ENCODE results near the gene REST.

Gene REST

DNA sequence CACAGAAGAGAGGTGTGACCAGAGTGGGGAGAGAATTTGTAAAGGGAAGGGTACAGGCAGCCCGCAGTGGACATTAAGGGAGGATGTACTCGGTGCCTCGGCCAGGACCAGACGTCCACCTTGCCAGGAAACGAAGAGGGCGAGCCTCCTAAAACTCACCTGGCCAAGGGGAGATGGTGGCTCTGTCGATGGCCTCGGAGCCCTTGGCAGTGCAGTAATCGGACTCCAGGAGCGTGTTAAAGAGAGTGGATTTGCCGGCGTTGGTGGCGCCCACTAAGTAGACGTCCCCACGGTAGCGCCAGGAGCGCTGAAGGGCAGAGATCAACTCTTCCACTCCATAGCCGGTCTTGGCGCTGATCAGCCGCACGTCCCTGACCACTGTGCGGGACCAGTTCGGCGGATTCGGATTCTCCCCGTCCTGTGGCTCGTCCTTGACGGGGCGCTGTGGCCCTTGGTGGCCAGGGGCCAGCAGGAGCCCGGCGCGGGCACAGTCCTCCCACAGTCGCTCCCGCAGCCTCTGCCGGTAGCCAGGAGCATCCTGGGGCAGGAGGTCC, 68.7 kb downstream of the REST start:
- ChIA-PET CTCF (no interaction called here), POLR2A (ENCODE audit: low non-redundant PET) (interaction anchor here (1.0 to 1.4 kb wide), 2 partner anchors 13 to 68 kb away, joined by 3 to 5 read pairs; no protein-coding TSS in a partner anchor)
- no peak for DNase-seq (ENCODE audit: low spot score)
- no peak for TF ChIP-seq CTCF (conservative IDR thresholded peaks at IDR 0.05; ENCODE audit: low read depth)
- H3K27ac ChIP-seq: peak overlapping the region; percentile 96

- POLR2A ChIA-PET (ENCODE audit: low non-redundant PET): interaction anchor here (0.6 to 1.4 kb wide), 4 partner anchors 14 to 541 kb away, joined by 3 to 5 read pairs (median 4); partner anchors contain the start of gene PPAT
- peak overlapping the region; percentile 96 for H3K27ac ChIP-seq
- DNase-seq (ENCODE audit: low spot score): peak; percentile 41
- peak; percentile 42 for TF ChIP-seq CTCF (conservative IDR thresholded peaks at IDR 0.05; ENCODE audit: low read depth)
- CTCF ChIA-PET: no interaction called here
Measured at GRCh38 chr4:56976837-56977320, 69.2 kb downstream of the REST start.

GRCh38 chr4:56977321-56978012, 69.8 kb downstream of the REST start, which contains the start of gene NOA1:
Gene NOA1 (minus strand): TSS chr4:56977606. CDS start chr4:56977585, 21 bp downstream.
- no peak for TF ChIP-seq CTCF (conservative IDR thresholded peaks at IDR 0.05; ENCODE audit: low read depth)
- CTCF ChIA-PET: interaction anchor here (0.7 kb wide), 1 partner anchor 208 kb away, joined by 6 read pairs; no protein-coding TSS in a partner anchor
- POLR2A ChIA-PET (ENCODE audit: low non-redundant PET): interaction anchor here (0.6 to 1.4 kb wide), 5 partner anchors 14 to 542 kb away, joined by 3 to 5 read pairs (median 3); partner anchors contain the start of gene PPAT
- peak; percentile 92 for DNase-seq (ENCODE audit: low spot score)
- peak within 1 kb of the TSS; percentile 96 for H3K27ac ChIP-seq

DNA sequence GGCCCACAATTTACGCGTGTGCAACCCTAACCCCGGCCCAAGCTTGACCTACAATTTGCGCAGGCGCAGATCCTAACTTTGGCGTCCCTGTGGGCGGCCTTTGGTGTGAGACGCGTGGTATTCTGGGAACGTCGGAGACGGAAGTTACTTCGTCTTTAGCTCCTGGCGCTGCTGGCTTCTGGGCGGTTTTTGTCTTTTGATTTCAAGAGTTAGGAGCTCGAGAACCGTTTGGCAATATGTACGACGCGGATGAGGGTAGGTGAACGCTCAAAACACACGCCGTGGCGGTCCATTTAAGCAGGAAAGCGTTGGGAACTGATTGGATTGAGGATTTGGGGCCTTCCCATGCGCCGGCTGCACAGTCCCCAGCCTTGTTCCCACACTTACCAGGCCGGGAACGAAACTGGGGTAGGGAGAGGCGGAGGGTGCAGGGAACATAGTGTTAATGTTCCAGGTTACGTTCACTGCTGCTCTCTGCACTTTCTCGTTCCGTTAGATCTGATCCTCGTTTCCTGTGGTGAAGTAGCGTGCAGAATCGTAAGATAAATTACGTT, 71.1 kb downstream of the REST start, which contains the start of gene POLR2B:
TSS of gene POLR2B (plus strand) at position 147 of the 554 bp plus-strand sequence. CDS start at position 237, 90 bp downstream.
- DNase-seq (ENCODE audit: low spot score): peak; percentile 93
- no peak for TF ChIP-seq CTCF (conservative IDR thresholded peaks at IDR 0.05; ENCODE audit: low read depth)
- POLR2A ChIA-PET (ENCODE audit: low non-redundant PET): no interaction called here
- H3K27ac ChIP-seq: peak within 1 kb of the TSS; percentile 96
- CTCF ChIA-PET: interaction anchor here (0.6 kb wide), 1 partner anchor 137 kb away, joined by 4 read pairs; no protein-coding TSS in a partner anchor

- H3K27ac ChIP-seq: peak overlapping the region; percentile 96
- POLR2A ChIA-PET (ENCODE audit: low non-redundant PET): interaction anchor here (0.7 kb wide), 2 partner anchors 9 to 1795 kb away, joined by 5 to 14 read pairs; no protein-coding TSS in a partner anchor
- CTCF ChIA-PET: interaction anchor here (0.6 kb wide), 1 partner anchor 631 kb away, joined by 4 read pairs; no protein-coding TSS in a partner anchor
- DNase-seq (ENCODE audit: low spot score): no peak
- no peak for TF ChIP-seq CTCF (conservative IDR thresholded peaks at IDR 0.05; ENCODE audit: low read depth)
Measured at GRCh38 chr4:56979421-56980072, 71.8 kb downstream of the REST start.

GRCh38 chr4:56981795-56982201, 74.1 kb downstream of the REST start:
- CTCF ChIA-PET: no interaction called here
- TF ChIP-seq CTCF (conservative IDR thresholded peaks at IDR 0.05; ENCODE audit: low read depth): no peak
- H3K27ac ChIP-seq: no peak overlapping the region
- no peak for DNase-seq (ENCODE audit: low spot score)
- POLR2A ChIA-PET (ENCODE audit: low non-redundant PET): no interaction called here
